HG02870 (cell line): ENCODE results near the gene VEGFC.

Experiments used
- ATAC-seq: cut with Tn5 transposase; IDR thresholded peaks from one replicate; pipeline ENCODE4 v1.9.1; 2021; ENCODE audit warnings: mild to moderate bottlenecking, moderate library complexity; ENCODE audit not compliant: unreplicated experiment

VEGFC gene

GRCh38 chr4:176767183-176767582 lies 25.5 kb downstream of the VEGFC start:
- no peak for ATAC-seq

GRCh38 chr4:176762661-176763308 lies 29.9 kb downstream of the VEGFC start:
- no peak for ATAC-seq

- no peak for ATAC-seq
These were observed 30.9 kb downstream of the VEGFC start for GRCh38 chr4:176761872-176762271.

GRCh38 chr4:176760471-176760870 lies 32.3 kb downstream of the VEGFC start:
- ATAC-seq, result no peak

GRCh38 chr4:176758731-176759130 lies 34.0 kb downstream of the VEGFC start:
- ATAC-seq, result no peak

- ATAC-seq, result no peak
These were observed 34.4 kb downstream of the VEGFC start for GRCh38 chr4:176758323-176758722.

GRCh38 chr4:176755613-176756012 lies 37.1 kb downstream of the VEGFC start:
- no peak for ATAC-seq

- no peak for ATAC-seq
These were observed 37.7 kb downstream of the VEGFC start for GRCh38 chr4:176755001-176755400.

- ATAC-seq, result no peak
These were observed 39.7 kb downstream of the VEGFC start for GRCh38 chr4:176753049-176753448.

GRCh38 chr4:176752191-176752749 lies 40.5 kb downstream of the VEGFC start:
- ATAC-seq, result no peak

- ATAC-seq, result no peak
These were observed 41.7 kb downstream of the VEGFC start for GRCh38 chr4:176751061-176751460.

- no peak for ATAC-seq
These were observed 45.9 kb downstream of the VEGFC start for GRCh38 chr4:176746846-176747245.

- ATAC-seq, result no peak
These were observed 46.8 kb downstream of the VEGFC start for GRCh38 chr4:176745902-176746301.

GRCh38 chr4:176744091-176744490 lies 48.6 kb downstream of the VEGFC start:
- ATAC-seq, result no peak

GRCh38 chr4:176742211-176742610 lies 50.5 kb downstream of the VEGFC start:
- no peak for ATAC-seq

GRCh38 chr4:176741253-176741652 lies 51.5 kb downstream of the VEGFC start:
- no peak for ATAC-seq

GRCh38 chr4:176735300-176735699 lies 57.4 kb downstream of the VEGFC start:
- ATAC-seq, result no peak

GRCh38 chr4:176734461-176734860 lies 58.3 kb downstream of the VEGFC start:
- no peak for ATAC-seq

- ATAC-seq, result no peak
These were observed 63.2 kb downstream of the VEGFC start for GRCh38 chr4:176729489-176729888.

- no peak for ATAC-seq
These were observed 65.9 kb downstream of the VEGFC start for GRCh38 chr4:176726803-176727202.

GRCh38 chr4:176721459-176721858 lies 71.3 kb downstream of the VEGFC start:
- no peak for ATAC-seq

GRCh38 chr4:176718881-176719280 lies 73.8 kb downstream of the VEGFC start:
- ATAC-seq, result no peak

- ATAC-seq, result no peak
These were observed 75.5 kb downstream of the VEGFC start for GRCh38 chr4:176717237-176717636.
